NCI-H526 (cell line): ENCODE measurements around the gene CCR2.
"Not testable (repeated sequence)": the region's sequence is repeated elsewhere in the genome, so short reads cannot be mapped to it uniquely, and the experiment has no call there.

Experiments
- DNase-seq, 2 experiments: peaks; one replicate each; lab custom pipeline; 2025; lab: John Stamatoyannopoulos, UW

Gene CCR2

DNA sequence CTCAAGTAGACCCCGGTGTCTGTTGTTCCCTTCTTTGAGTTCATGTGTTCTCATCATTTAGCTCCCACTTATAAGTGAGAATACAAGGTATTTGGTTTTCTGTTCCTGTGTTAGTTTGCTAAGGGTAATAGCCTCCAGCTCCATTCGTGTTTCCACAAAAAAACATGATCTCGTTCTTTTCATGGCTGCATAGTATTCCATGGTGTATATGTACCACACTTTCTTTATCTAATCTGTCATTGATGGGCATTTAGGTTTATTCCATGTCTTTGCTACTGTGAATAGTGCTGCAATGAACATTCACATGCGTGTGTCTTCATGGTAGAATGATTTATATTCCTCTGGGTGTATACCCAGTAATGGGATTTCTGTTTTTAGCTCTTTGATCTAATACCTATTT lies 49.0 kb downstream of the CCR2 start:
- DNase-seq = not testable (repeated sequence)

DNA sequence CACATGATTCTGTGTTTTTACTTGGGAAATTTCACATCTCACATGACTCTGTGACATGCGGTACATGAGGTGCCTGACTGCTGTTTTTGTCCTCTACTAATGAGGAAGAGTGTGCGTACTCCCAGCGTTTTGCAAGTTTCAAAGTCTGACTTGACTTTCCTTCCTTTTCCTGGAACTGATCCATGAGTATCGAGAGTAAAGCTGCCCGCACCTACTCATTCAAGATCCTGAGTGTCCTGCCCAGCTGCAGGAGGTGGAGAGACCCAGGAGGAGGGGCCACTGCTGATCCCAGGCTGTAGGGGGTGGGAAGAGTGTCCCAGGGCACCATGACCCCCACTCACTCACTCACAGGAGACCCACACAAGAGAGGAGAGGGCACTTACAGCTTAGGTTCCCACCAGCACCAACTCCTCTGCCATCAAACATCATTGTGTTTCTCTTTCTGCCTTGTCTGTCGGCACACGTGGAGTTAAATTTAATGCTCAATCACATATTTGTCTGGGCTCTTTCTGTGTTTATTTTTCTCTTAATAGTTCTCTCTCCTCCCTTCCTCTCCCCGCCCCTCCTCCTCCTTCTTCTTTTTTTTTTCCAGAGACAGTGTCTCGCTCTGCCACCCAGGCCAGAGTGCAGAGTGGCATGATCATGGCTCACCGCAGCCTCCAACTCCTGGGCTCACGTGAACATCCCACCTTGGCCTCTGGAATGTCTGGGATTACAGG lies 51.5 kb downstream of the CCR2 start:
- no peak for DNase-seq

GRCh38 chr3:46406443-46406787 lies 52.5 kb downstream of the CCR2 start:
- no peak for DNase-seq

- DNase-seq = no peak
Observed at GRCh38 chr3:46406788-46407611, 53.1 kb downstream of the CCR2 start, which contains the start of the genes CCR5AS and CCRL2. Gene CCR5AS (minus strand): TSS chr3:46407066. Gene CCRL2 (plus strand): TSS chr3:46407259. CDS start chr3:46408080, 821 bp downstream.

DNA sequence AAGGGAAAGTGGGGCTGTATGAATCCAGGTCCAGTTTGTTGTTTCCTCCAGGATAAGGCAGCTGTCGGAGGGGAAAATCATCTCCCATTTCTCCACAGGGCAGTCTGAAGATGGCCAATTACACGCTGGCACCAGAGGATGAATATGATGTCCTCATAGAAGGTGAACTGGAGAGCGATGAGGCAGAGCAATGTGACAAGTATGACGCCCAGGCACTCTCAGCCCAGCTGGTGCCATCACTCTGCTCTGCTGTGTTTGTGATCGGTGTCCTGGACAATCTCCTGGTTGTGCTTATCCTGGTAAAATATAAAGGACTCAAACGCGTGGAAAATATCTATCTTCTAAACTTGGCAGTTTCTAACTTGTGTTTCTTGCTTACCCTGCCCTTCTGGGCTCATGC lies 54.1 kb downstream of the CCR2 start:
- no peak for DNase-seq

DNA sequence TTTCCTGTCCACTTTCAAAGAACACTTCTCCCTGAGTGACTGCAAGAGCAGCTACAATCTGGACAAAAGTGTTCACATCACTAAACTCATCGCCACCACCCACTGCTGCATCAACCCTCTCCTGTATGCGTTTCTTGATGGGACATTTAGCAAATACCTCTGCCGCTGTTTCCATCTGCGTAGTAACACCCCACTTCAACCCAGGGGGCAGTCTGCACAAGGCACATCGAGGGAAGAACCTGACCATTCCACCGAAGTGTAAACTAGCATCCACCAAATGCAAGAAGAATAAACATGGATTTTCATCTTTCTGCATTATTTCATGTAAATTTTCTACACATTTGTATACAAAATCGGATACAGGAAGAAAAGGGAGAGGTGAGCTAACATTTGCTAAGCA lies 54.9 kb downstream of the CCR2 start:
- no peak for DNase-seq

- no peak for DNase-seq
Observed at GRCh38 chr3:46409739-46410489, 56.0 kb downstream of the CCR2 start.
